Mucosa of stomach (tissue), 1 donor: ENCODE data around the gene HLA-F.

ENCODE experiments used
- H3K27me3 ChIP-seq: one replicate; pipeline ENCODE4 v1.7.0; 2013; ENCODE audit warnings: mild to moderate bottlenecking, low read length; ENCODE audit not compliant: control insufficient read depth, insufficient read depth
- H3K36me3 ChIP-seq: one replicate; pipeline ENCODE4 v1.7.0; 2013; ENCODE audit warnings: low read length; ENCODE audit not compliant: control insufficient read depth, insufficient read depth
- H3K4me1 ChIP-seq: one replicate; pipeline ENCODE4 v1.7.0; 2013; ENCODE audit warnings: mild to moderate bottlenecking, low read length; ENCODE audit not compliant: control insufficient read depth, insufficient read depth
- H3K4me3 ChIP-seq: one replicate; pipeline ENCODE4 v1.7.0; 2013; ENCODE audit warnings: low read length
- H3K9ac ChIP-seq: one replicate; pipeline ENCODE4 v1.7.0; 2013; ENCODE audit warnings: mild to moderate bottlenecking, low read length, moderate library complexity
- H3K9me3 ChIP-seq: one replicate; pipeline ENCODE4 v1.7.0; 2013; ENCODE audit warnings: mild to moderate bottlenecking, low read length, moderate library complexity; ENCODE audit not compliant: control insufficient read depth
- donor health status: Pancreatic carcinoma.

HLA-F gene

DNA sequence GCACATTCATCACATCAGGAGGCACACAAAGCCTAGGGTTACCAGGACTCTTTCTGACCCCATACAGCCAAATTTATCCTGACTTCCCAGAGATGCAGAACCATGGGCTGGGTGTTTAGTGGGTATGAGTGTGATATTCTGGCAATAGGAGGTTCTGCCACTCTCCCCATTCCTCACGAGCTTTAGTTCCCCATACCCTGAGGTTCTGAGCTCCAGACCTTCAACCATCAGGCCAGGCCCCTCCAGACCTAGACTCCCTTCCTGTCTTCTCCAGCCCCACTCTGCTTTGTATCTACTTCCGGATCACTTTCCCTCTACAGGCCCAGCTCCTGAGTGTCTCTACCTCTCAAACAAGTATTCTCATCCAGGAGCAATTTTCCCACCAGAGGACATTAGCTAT, 4.4 kb downstream of the HLA-F start:
- Histone ChIP-seq H3K4me3 (no peak overlapping the region), H3K4me1 (peaks cover 19% of the 10 kb centered on the region), H3K27me3 (no peaks in the 10 kb centered on the region), H3K36me3 (peaks cover 13% of the 10 kb centered on the region), H3K9ac (no peak overlapping the region), H3K9me3 (no peaks in the 10 kb centered on the region)

DNA sequence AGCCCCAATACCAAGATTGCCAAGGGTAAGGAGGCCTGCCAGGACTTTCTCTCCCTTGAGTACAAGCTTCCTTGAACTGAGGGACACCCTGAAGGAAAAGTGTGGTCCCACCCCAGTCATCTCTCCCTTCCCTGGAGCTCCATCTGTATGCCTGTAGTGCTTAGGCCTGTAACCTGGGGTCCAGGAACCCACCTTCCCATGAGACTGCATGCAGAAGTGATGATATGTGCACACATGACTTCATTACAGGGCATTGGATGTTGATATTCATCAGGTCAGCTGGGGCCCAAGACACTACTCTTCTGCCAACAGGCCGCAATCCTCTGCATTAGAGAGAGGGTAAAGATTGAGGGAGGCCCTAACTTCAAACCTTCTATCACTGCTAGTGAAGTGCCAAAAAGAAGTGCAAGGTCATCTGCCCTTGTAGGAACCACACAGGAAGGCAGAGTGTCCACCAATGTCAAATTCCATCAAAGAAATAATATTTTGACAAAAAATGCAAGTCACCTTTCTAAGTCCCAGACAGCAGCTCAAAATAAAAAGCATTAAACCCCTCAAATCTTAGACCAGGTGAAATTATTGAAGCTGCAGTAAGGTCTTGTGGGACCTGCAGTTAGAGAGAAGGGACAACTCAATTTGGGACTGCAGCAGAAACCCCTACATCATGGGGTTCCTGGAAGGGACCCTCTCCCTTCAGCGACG, 5.1 kb downstream of the HLA-F start:
- H3K9ac ChIP-seq = no peak overlapping the region
- H3K27me3 ChIP-seq = no peaks in the 10 kb centered on the region
- H3K36me3 ChIP-seq = peaks cover 13% of the 10 kb centered on the region
- H3K9me3 ChIP-seq = no peaks in the 10 kb centered on the region
- H3K4me1 ChIP-seq = peaks cover 19% of the 10 kb centered on the region
- no peak overlapping the region for H3K4me3 ChIP-seq

DNA sequence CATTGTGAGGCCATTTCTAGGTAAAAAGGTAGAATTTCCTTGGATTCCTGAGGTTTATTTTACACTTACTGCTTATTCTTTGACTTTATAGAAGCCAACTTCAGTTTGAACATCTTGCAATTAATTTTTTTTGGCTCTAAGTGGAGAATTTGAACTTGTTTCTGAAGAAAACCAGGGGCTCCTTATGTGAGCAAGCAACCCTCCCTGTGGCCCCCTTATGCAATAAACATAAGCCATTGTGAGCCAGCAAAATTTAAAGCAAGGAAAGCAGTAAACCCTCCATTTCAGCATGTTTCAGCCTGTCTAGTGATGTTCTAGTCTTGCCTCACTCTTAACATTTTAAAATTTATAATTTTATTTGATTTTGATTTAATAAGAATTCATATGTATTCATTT, 5.6 kb downstream of the HLA-F start:
- Histone ChIP-seq H3K36me3 (peaks cover 13% of the 10 kb centered on the region), H3K4me3 (no peak overlapping the region), H3K4me1 (peaks cover 19% of the 10 kb centered on the region), H3K9me3 (no peaks in the 10 kb centered on the region), H3K27me3 (no peaks in the 10 kb centered on the region), H3K9ac (no peak overlapping the region)

DNA sequence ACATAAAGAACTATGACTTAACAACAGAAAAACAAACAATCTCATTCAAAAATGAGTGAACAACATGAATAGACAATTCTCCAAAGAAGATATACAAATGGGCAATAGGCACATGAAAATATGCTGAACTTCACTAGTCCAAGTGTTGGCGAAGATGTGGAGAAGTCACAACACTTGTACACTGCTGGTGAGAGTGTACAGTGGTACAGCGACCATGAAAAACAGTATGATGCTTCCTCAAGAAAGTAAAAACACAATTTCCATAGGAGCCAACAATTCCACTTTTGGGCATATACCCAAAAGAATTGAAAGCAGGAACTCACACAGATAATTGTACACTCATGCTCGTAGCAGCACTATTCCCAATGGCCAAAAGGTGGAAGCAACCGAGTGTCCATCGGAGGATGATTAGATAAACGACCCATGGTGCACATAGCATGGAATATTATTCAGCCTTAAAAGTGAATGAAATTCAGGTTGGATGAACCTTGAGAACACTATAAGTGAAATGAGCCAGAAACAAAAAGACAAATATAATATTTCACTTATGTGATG, 6.6 kb downstream of the HLA-F start:
- no peaks in the 10 kb centered on the region for H3K27me3 ChIP-seq
- H3K36me3 ChIP-seq = peaks cover 13% of the 10 kb centered on the region
- peaks cover 11% of the 10 kb centered on the region for H3K4me1 ChIP-seq
- no peak overlapping the region for H3K4me3 ChIP-seq
- H3K9ac ChIP-seq = no peak overlapping the region
- H3K9me3 ChIP-seq = no peaks in the 10 kb centered on the region

DNA sequence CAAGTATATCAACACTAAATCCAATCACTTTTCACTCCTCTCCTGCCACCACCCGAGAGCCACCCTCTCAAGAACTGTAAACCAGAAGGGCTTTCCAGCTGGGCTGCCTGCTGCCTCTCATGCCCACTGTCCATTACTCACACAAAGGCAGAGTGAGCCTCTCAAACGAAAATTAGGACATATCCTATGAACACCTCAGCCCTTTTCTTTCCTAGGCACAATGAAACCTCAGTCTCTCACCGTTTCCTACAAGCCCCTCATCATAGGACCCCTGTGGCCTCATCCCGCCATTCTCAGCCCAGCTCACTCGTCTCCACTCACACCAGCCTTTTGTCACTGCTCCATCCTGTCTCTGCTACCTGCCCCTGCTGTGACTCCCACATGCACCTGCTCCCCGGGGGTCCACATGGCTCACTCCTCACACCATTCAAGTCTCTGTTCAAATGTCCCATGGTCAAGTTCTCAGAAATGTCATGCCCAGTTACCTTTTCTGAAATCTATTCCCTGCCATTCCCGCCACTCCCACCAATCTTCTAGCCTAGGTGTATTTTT, 7.4 kb downstream of the HLA-F start:
- no peaks in the 10 kb centered on the region for H3K27me3 ChIP-seq
- peaks cover 9% of the 10 kb centered on the region for H3K36me3 ChIP-seq
- no peak overlapping the region for H3K4me3 ChIP-seq
- peaks cover 5% of the 10 kb centered on the region for H3K4me1 ChIP-seq
- no peak overlapping the region for H3K9ac ChIP-seq
- no peaks in the 10 kb centered on the region for H3K9me3 ChIP-seq

DNA sequence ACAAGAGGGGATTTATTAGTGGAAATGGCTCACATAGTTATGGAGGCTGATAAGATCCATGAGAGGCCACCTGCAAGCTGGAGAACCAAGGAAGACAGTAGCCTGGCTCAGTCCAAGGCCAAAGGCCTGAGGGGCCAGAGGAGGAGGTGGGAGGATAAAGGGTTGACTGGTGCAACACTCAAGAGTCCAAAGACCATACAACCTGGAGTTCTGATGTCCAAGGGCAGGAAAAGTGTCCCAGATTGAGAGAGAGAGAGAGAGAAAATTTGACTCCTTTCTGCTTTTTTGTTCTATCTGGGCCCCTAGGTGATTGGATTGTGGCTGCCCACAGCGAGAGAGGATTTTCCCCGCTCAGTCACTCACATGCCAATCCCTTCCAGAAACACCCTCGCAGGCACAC, 8.0 kb downstream of the HLA-F start:
- no peak overlapping the region for H3K4me3 ChIP-seq
- no peaks in the 10 kb centered on the region for H3K9me3 ChIP-seq
- H3K27me3 ChIP-seq = no peaks in the 10 kb centered on the region
- no peak overlapping the region for H3K9ac ChIP-seq
- peaks cover 5% of the 10 kb centered on the region for H3K36me3 ChIP-seq
- no peaks in the 10 kb centered on the region for H3K4me1 ChIP-seq

DNA sequence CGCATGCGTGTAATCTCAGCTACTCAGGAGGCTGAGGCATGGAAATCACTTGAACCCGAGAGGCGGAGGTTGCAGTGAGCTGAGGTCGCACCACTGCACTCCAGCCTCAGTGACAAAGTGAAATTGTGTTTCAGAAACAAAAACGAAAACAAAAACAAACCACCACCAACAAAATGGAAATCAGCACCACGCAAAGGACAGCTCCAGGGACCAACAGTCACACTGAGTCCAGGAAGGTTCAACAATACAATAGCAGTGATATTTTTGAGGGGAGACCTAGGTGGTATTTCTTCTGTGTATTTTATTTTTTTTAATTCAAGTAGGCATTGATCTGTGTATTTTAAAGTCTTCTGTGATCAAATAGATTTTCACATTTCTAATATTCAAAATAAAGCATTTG, 9.8 kb downstream of the HLA-F start:
- H3K4me1 ChIP-seq = no peaks in the 10 kb centered on the region
- H3K9me3 ChIP-seq = no peaks in the 10 kb centered on the region
- no peaks in the 10 kb centered on the region for H3K27me3 ChIP-seq
- H3K4me3 ChIP-seq = no peak overlapping the region
- no peak overlapping the region for H3K9ac ChIP-seq
- H3K36me3 ChIP-seq = no peaks in the 10 kb centered on the region

DNA sequence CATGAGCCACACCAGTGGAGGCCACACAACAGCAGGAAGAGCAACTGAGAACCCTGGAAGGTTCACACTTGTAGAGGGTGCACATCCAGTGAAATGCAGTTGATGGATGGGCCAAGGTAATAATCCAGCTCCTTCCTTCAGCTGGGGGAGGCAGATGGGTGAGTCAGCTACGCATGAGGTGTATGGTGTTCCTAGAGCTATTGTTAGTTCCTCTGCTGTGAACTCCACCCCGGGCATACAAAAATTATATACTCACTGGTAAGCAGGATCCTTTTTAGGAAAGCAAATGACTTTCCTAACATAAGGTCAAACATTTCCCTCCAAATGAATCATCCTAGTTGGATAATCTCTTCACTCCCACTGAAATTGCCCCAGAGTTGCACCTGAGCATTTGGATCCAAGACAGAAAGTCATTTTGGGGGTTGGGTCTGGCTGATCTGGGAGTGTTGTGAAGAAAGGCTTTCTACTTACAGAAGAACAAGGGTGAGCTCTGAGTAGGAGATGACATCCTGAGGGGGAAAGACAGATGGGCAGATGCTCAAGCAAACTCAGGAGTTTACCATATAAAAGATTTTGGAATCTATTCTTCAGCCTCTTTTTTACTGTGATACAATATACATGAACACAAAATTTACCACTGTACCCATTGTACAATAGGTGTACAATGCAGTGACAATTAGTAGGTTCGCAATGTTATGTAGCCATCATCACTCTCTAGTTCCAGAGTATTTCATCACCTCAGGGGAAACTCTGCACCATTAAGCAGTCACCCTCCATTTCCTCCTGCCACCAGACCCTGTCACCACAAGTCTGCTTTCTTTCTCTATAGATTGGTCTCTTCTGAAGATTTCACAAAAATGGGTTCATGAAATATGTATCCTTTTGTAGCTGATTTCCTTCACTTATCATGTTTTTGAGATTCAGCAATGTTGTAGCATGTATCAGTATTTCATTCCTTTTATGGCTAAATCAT, 11.1 kb downstream of the HLA-F start:
- H3K27me3 ChIP-seq = no peaks in the 10 kb centered on the region
- H3K9me3 ChIP-seq = no peaks in the 10 kb centered on the region
- H3K9ac ChIP-seq = no peak overlapping the region
- no peak overlapping the region for H3K4me3 ChIP-seq
- H3K4me1 ChIP-seq = no peaks in the 10 kb centered on the region
- no peaks in the 10 kb centered on the region for H3K36me3 ChIP-seq

DNA sequence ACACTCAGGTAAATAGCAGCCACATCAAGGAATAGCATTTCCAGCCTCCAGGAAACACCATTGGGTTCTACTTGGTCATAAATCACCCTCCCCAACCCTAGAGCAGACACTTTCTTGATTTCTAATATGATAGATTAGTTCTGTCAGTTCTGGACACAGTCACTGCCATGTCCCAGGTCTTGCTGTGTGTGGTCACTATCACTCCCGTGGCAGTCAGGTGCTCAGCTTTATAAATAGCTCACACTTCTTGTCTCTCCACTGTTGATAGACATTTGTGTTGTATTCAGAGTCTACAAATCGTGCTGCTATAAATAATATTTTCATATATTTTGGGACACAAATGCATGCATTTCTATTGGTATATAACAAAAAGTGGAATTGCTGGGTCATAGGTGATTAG, 13.3 kb downstream of the HLA-F start:
- Histone ChIP-seq H3K27me3 (no peaks in the 10 kb centered on the region), H3K36me3 (no peaks in the 10 kb centered on the region), H3K9ac (no peak overlapping the region), H3K9me3 (no peaks in the 10 kb centered on the region), H3K4me3 (no peak overlapping the region), H3K4me1 (no peaks in the 10 kb centered on the region)

DNA sequence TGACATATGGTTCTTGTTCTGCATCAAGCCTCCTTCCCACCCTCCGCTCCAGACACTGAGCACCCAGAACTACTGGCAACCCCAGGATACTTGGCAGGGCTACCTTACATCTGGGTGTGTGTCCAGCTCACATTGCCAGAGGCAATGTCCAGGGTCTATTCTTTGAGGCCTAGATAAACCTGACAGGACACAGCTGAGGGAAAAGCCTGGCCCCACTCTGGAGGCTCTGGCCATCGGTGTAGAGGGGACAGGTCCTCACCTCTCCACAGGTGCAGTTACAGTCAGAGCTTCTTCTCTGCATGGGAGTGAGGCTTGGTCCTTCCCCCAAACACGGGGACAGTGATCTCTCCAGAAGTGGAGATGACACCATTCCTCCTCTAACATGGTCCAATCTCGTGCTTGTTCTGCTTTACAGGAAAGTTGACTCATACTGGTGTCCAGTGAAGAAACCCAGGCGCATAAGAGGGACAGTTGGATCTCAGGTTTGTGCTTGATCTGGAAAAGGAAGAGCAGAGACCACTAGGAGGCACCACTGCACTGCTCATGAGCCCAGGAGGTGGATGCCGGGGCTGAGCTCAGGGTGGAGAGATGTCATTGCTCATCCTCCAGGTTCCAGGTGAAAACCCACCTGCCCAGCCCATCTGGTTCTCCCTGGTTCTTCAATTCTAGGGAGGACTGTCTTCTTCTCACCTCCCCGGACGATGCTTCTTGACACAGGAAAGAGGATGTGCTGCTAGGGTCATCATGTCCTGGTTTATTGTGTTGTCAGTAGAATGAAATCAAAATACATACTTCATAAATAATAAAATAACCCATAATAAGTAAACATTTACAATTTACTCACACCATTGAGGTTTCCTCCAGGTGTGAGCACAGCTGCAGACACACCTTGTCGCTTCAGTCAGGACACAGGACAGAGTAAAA, 14.7 kb downstream of the HLA-F start:
- Histone ChIP-seq H3K4me3 (no peak overlapping the region), H3K27me3 (no peaks in the 10 kb centered on the region), H3K4me1 (no peaks in the 10 kb centered on the region), H3K9ac (no peak overlapping the region), H3K9me3 (no peaks in the 10 kb centered on the region), H3K36me3 (no peaks in the 10 kb centered on the region)

DNA sequence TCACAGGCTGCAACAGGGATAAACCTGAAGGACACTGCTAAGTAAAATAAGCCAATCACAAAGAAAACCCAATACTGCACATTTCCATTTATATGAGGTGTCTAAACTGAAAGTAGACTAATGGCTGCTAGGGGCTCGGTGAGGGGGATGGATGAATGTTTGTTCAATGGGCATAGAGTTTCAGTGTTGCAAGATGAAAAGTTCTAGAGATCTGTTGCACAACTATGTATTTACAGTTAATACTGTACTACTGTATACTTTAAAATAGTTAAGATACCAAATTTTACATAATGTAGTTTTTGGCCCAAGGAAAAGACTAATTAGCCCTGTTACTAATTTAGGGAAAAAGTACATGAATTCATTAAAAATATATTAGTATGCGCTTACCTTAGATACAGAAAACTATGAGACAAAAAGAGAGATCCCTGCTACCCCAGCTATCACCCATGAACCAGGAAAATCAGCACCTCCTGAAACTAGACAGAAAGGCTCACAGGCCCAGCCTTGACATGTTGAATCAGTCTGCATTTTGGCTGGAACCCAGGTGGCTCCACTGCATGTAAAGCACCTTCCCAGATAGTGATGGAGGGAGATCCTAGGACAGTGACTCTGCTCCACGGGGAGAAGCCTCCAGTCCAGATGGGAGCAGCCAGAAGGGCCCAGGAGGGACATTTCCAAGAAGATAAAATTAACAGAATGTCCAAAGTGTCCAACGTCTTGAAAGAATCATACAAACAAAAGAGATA, 16.1 kb downstream of the HLA-F start:
- H3K4me1 ChIP-seq = no peaks in the 10 kb centered on the region
- no peak overlapping the region for H3K9ac ChIP-seq
- no peak overlapping the region for H3K4me3 ChIP-seq
- H3K9me3 ChIP-seq = no peaks in the 10 kb centered on the region
- H3K27me3 ChIP-seq = no peaks in the 10 kb centered on the region
- H3K36me3 ChIP-seq = no peaks in the 10 kb centered on the region
